Left lobe of liver (tissue), 2 donors: ENCODE data around the gene MLLT3. TPM values are rescaled to one million over a fixed set of nuclear protein-coding genes. Genes with fewer than 3 reads are reported as not detected.
A peak's percentile ranks its signal among the peaks of the same experiment; 100 is the strongest.

Experiments
- ATAC-seq: fragments of 200-7000 bp; cut with Tn5 transposase; one replicate; pipeline ENCODE4 v1.9.1; 2020; ENCODE audit warnings: mild to moderate bottlenecking, moderate library complexity
- DNase-seq: peaks from one replicate; pipeline ENCODE4 v3.0.0-alpha.2; 2020; ENCODE audit warnings: low spot score
- total RNA-seq: library from RNA; stranded (reverse); gene quantifications from one replicate; pipeline ENCODE4 v1.2.1, GENCODE V29; 2021
- donor health status: DM: no; HTN: no; CAD: no; lungs with moderate emphysema.
- donor health status: DM: no; HTN: yes; CAD: no.

MLLT3 gene
- total RNA-seq, 1 donor from 2014 or later = 2.0 TPM

- ATAC-seq (no peak), DNase-seq (no peak)
These were observed 8.1 kb upstream of the MLLT3 start for GRCh38 chr9:20630241-20630943.

DNA sequence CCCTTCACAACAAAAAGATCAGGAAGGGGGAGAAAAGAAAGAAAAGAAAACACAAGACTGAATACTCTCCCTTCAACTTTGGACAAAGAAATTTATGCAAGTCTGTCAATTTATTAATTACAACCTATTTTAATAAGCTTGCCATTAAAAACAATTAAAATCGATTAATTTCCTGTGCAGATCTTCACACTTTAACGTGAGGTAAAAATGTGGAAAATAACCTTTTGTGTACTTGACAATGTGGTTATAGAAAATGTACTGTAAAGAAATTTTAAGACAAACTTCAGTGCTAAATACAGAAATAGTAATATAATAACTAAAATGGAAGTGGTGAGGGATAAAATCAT lies 2.7 kb upstream of the MLLT3 start:
- ATAC-seq (no peak), DNase-seq (no peak)

DNA sequence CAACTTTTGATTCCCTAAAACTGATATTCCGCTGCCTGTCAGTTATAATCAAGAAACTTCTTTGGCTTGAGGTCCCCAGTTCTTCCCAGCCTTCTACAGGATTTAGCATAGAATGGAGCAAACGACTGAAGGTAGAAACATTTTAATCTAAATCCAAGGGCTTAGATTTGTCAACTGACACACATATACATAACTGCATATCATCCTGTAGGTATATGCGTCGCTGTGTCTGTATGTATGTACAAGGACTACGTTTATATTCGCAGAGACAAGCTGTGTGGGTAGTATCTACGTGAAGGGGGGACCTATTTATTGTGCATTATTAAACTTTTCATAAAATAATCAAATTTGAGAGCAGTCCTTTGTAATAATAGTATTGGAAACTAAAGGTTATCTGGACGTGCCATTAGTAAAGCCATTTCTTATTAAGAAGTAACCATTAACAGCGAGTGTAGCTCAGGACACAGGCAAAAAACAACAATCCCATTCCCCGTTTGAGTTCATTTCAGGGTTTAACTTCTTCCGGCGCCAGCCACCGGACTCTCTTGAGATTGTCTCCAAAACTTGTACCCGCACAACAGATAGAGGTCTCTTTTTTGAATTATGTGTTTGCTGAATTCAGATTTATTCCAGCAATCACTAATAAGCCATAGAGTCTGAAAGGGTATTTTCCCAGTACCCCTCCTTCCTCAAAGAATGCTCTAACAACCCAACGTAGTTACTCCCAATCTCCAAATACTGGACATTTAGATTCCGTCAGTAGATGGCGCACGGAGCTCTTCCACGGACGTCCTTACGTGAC lies 2.1 kb upstream of the MLLT3 start:
- DNase-seq (no peak), ATAC-seq (peak; percentile 47)

DNA sequence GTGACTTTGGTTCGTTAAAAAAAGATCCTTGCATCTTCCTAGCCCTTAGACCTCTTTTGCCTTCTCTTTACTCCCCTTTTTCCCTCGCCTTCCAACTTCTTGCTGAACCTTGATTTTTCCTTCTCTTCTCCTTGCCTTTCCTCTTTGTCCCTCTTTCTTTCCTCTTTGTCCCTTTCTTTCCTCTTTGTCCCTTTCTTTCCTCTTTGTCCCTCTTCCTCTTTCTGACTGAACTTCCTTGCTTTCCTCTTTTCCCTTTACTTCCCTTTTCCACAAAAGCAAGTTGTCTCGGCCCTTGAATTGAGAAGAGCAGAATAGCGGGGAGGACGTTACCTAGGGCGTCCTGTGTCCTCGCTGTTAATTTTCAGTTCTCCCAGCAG lies 1.4 kb upstream of the MLLT3 start:
- no peak for DNase-seq

GRCh38 chr9:20623021-20623747 lies 885 bp upstream of the MLLT3 start:
- no peak for ATAC-seq
- DNase-seq = peak; percentile 46

More for the DNA sequence above, 1.4 kb upstream of the MLLT3 start:
- ATAC-seq = no peak

GRCh38 chr9:20621471-20622329 lies 599 bp downstream of the MLLT3 start:
- peak; percentile 65 for ATAC-seq
- peak; percentile 64 for DNase-seq

- ATAC-seq = no peak
- DNase-seq = peak; percentile 48
These were observed 1.4 kb downstream of the MLLT3 start for GRCh38 chr9:20620650-20621470.

GRCh38 chr9:20619487-20620200 lies 2.7 kb downstream of the MLLT3 start:
- ATAC-seq (no peak), DNase-seq (no peak)

- ATAC-seq (no peak), DNase-seq (no peak)
These were observed 3.9 kb downstream of the MLLT3 start for GRCh38 chr9:20618361-20618802.

- ATAC-seq = no peak
- no peak for DNase-seq
These were observed 5.5 kb downstream of the MLLT3 start for GRCh38 chr9:20616808-20617207.

- DNase-seq = no peak
These were observed 7.6 kb downstream of the MLLT3 start for GRCh38 chr9:20614602-20615216.

DNA sequence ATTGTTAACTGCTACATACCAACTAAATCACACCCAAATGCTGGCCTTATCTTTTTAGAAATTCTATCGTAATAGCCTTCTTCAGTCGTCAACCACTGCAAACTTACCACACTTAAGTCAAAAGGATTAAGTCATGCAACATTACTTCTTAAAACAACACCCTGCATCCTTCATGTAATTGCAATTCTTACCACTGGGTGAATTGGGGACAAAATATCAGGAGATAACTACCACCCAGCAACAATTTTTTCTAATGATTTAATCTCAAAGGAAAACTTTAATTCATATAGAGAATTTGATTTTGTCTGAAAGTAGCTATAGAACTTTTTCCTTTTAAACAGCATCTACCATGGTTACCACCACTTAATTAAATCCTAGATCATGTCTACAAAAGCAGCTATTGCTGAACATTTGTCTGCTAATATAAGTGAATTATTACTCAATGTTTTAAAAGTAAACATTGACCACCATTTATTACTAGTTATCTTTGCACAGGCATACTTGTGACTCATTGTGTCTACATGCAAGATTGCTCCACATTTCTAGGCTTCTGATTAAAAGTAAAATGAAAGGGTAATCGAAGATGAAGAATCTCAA lies 10.5 kb downstream of the MLLT3 start:
- no peak for DNase-seq

More at GRCh38 chr9:20614602-20615216, 7.6 kb downstream of the MLLT3 start:
- ATAC-seq = no peak

GRCh38 chr9:20610591-20610990 lies 11.7 kb downstream of the MLLT3 start:
- no peak for DNase-seq
- ATAC-seq = no peak

More for the DNA sequence above, 10.5 kb downstream of the MLLT3 start:
- ATAC-seq = no peak

DNA sequence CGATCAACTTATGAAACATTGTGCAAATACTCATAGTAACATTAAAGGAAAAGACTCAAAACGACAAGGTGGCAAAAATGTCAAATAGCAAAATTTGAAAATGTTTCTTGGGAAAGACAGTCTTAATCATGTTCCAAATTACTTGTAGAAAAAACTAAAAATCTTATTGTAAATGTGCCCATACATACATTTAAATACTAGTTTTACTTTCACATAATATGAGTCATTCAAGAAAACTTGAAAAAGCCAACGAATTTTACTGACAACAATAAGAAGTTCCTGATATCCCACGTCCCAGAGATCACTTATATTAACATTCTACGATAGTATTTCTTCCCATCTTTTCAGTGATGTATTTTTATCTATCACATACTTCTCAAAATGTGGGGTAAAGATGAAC lies 13.7 kb downstream of the MLLT3 start:
- DNase-seq = no peak
- no peak for ATAC-seq

- no peak for ATAC-seq
- DNase-seq = no peak
These were observed 15.6 kb downstream of the MLLT3 start for GRCh38 chr9:20606652-20607051.

DNA sequence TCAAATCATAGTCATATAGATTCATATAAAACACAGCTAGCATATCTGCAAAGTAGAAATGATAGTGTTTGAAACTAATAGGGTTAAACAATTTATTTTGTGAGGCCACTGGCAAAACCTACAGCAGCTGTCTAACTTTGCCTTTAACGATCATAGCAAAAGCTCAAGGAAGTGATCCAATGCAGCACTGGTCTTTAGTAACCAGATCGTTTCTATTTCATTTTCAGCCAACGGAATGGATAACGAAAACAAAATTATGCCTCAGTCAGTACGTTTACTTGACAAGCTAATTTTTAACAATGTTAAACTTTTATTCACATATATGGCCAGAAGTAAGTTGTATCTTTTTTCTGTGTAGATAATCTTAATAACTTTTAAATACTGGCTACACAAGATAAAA lies 17.7 kb downstream of the MLLT3 start:
- DNase-seq (no peak), ATAC-seq (no peak)

- ATAC-seq (no peak), DNase-seq (no peak)
These were observed 18.6 kb downstream of the MLLT3 start for GRCh38 chr9:20603524-20604268.

- no peak for DNase-seq
These were observed 21.0 kb downstream of the MLLT3 start for GRCh38 chr9:20601292-20601691.

More at GRCh38 chr9:20601292-20601691, 21.0 kb downstream of the MLLT3 start:
- ATAC-seq = no peak
